Measurements from ENCODE around the gene ATF6B. TPM values are rescaled to one million over a fixed set of nuclear protein-coding genes. Genes with fewer than 3 reads are reported as not detected.

ATF6B gene
- total and polyA plus RNA-seq, 2 experiments from 2014 or later, result 33.3 to 54.1 TPM

- peak overlapping the region; percentile 30; the same call in 1 of the 2 replicates for H2AFZ ChIP-seq
Measured at GRCh38 chr6:32151181-32151862, 23.3 kb upstream of the ATF6B start.

GRCh38 chr6:32149932-32150870 lies 22.2 kb upstream of the ATF6B start:
- TF ChIP-seq EZH2phosphoT487 (IDR thresholded peaks at IDR 0.05; ENCODE audit: insufficient read depth, low read depth) (no peak), EZH2 (IDR thresholded peaks at IDR 0.05; ENCODE audit: insufficient read depth, poor library complexity, severe bottlenecking) (no peak)
- no peak for DNase-seq
- H3K4me3 ChIP-seq, result no peak overlapping the region
- H4K20me1 ChIP-seq (ENCODE audit: insufficient read depth), result no peaks in the 10 kb centered on the region
- peaks cover 12% of the 10 kb centered on the region for H3K79me2 ChIP-seq (ENCODE audit: insufficient read depth)
- no peaks in the 10 kb centered on the region for H3K9me2 ChIP-seq (ENCODE audit: insufficient read depth)
- no peak overlapping the region for H3K9ac ChIP-seq
- in situ Hi-C loops (cut with MboI), result no loop called here
- H2AFZ ChIP-seq, result no peak overlapping the region
- H3K36me3 ChIP-seq (ENCODE audit: low read depth), result peaks cover 4% of the 10 kb centered on the region; the same call in 1 of the 2 replicates
- peaks cover 9% of the 10 kb centered on the region; the same call in 1 of the 2 replicates for H3F3A ChIP-seq (ENCODE audit: insufficient read depth)
- H3K27ac ChIP-seq, result no peak overlapping the region
- 82 to 91% methylated on average over 21 to 55 of the region's 55 CpGs for WGBS, 2 experiments (ENCODE audit: low coverage in 1 of 2, low lambda C conversion rate in 2 of 2, missing lambda C conversion rate in 2 of 2)
- no peak overlapping the region for H3K4me2 ChIP-seq (ENCODE audit: unreplicated experiment)
- H3K27me3 ChIP-seq (replicated peaks; ENCODE audit: insufficient read depth), result no peaks in the 10 kb centered on the region
- peaks cover 18% of the 10 kb centered on the region for H3K4me1 ChIP-seq (ENCODE audit: insufficient read depth)
- no peaks in the 10 kb centered on the region for H3K9me3 ChIP-seq (ENCODE audit: low read depth)

More at GRCh38 chr6:32151181-32151862, 23.3 kb upstream of the ATF6B start:
- H3K27ac ChIP-seq, result no peak overlapping the region
- WGBS, 2 experiments (ENCODE audit: low coverage in 1 of 2, low lambda C conversion rate in 2 of 2, missing lambda C conversion rate in 2 of 2), result 34 to 66% methylated on average over 4 to 8 of the region's 8 CpGs
- peak; percentile 25 for DNase-seq
- no peaks in the 10 kb centered on the region for H4K20me1 ChIP-seq (ENCODE audit: insufficient read depth)
- no peaks in the 10 kb centered on the region for H3K9me2 ChIP-seq (ENCODE audit: insufficient read depth)
- TF ChIP-seq EZH2phosphoT487 (IDR thresholded peaks at IDR 0.05; ENCODE audit: insufficient read depth, low read depth), result no peak
- TF ChIP-seq EZH2 (IDR thresholded peaks at IDR 0.05; ENCODE audit: insufficient read depth, poor library complexity, severe bottlenecking), result no peak
- peaks cover 22% of the 10 kb centered on the region for H3K79me2 ChIP-seq (ENCODE audit: insufficient read depth)
- no peaks in the 10 kb centered on the region for H3K27me3 ChIP-seq (replicated peaks; ENCODE audit: insufficient read depth)
- in situ Hi-C loops (cut with MboI), result no loop called here
- no peaks in the 10 kb centered on the region for H3K9me3 ChIP-seq (ENCODE audit: low read depth)
- peaks cover 20% of the 10 kb centered on the region for H3K4me1 ChIP-seq (ENCODE audit: insufficient read depth)
- peak overlapping the region; percentile 91 for H3K9ac ChIP-seq
- peak overlapping the region; percentile 93 for H3K4me2 ChIP-seq (ENCODE audit: unreplicated experiment)
- peak overlapping the region; percentile 94 for H3K4me3 ChIP-seq
- H3K36me3 ChIP-seq (ENCODE audit: low read depth), result peaks cover 4% of the 10 kb centered on the region; the same call in 1 of the 2 replicates
- H3F3A ChIP-seq (ENCODE audit: insufficient read depth), result peaks cover 9% of the 10 kb centered on the region; the same call in 1 of the 2 replicates

GRCh38 chr6:32149092-32149755 lies 21.2 kb upstream of the ATF6B start:
- H2AFZ ChIP-seq, result no peak overlapping the region
- no peaks in the 10 kb centered on the region for H3K9me3 ChIP-seq (ENCODE audit: low read depth)
- no peak for DNase-seq
- no peaks in the 10 kb centered on the region for H3K9me2 ChIP-seq (ENCODE audit: insufficient read depth)
- H3K9ac ChIP-seq, result no peak overlapping the region
- WGBS, 2 experiments (ENCODE audit: low coverage in 1 of 2, low lambda C conversion rate in 2 of 2, missing lambda C conversion rate in 2 of 2), result 93 to 95% methylated on average over 23 to 47 of the region's 47 CpGs
- no peak overlapping the region for H3K4me2 ChIP-seq (ENCODE audit: unreplicated experiment)
- H4K20me1 ChIP-seq (ENCODE audit: insufficient read depth), result no peaks in the 10 kb centered on the region
- peaks cover 14% of the 10 kb centered on the region for H3K4me1 ChIP-seq (ENCODE audit: insufficient read depth)
- no peaks in the 10 kb centered on the region for H3K27me3 ChIP-seq (replicated peaks; ENCODE audit: insufficient read depth)
- TF ChIP-seq EZH2phosphoT487 (IDR thresholded peaks at IDR 0.05; ENCODE audit: insufficient read depth, low read depth) (no peak), EZH2 (IDR thresholded peaks at IDR 0.05; ENCODE audit: insufficient read depth, poor library complexity, severe bottlenecking) (no peak)
- H3F3A ChIP-seq (ENCODE audit: insufficient read depth), result peaks cover 9% of the 10 kb centered on the region; the same call in 1 of the 2 replicates
- in situ Hi-C loops (cut with MboI), result no loop called here
- no peak overlapping the region for H3K27ac ChIP-seq
- peaks cover 4% of the 10 kb centered on the region; the same call in 1 of the 2 replicates for H3K79me2 ChIP-seq (ENCODE audit: insufficient read depth)
- no peak overlapping the region for H3K4me3 ChIP-seq
- H3K36me3 ChIP-seq (ENCODE audit: low read depth), result peaks cover 4% of the 10 kb centered on the region; the same call in 1 of the 2 replicates

All from GM23248 (cell line).